HG03575 (cell line): ENCODE data around the gene PLXNA3.

Experiments
- ATAC-seq: cut with Tn5 transposase; IDR thresholded peaks from one replicate; pipeline ENCODE4 v1.9.1; 2021; ENCODE audit not compliant: unreplicated experiment, insufficient number of reproducible peaks, low FRiP score; ENCODE audit errors: extremely low read depth

The PLXNA3 gene

DNA sequence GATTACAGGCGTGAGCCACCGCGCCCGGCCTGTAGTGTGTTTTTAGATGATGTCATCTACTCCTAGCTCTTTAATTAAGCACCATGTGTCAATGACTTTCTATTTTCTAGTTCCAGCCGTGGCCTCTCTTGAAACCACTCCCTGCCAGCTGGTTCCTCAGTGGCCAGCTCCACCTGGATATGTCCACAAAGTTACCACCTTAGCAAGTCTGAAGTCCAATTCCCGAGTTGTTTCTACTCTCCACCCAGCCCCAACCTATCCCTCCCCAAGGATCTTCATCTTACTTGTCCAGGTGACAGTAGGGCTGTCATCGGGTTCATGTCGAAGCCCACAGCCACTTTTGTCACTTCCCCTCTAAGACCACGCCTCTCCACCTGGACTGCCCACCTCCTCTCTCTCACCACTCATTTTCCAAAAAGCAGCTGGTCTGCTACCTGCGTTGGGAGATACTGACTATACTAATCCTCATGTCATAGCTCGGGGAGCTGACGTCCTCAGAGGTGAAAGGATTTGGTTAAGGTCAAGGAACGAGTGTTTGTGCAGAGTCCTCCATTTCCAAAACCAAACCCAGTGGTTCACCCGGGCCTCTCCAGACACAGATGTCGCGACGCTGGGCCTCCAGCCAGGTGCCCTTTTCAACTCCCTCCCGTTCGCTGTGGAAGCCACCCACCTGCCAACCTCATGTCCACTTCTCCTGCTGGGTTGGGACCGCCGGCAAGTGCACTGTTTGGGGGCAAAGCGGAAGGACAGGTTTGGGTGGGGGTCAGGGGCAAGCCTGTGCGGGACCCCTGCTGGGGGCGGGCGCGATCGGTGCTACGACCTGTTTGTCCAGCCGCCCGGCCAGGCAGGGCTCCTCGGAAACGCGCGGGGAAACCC lies 57.2 kb downstream of the PLXNA3 start:
- no peak for ATAC-seq

DNA sequence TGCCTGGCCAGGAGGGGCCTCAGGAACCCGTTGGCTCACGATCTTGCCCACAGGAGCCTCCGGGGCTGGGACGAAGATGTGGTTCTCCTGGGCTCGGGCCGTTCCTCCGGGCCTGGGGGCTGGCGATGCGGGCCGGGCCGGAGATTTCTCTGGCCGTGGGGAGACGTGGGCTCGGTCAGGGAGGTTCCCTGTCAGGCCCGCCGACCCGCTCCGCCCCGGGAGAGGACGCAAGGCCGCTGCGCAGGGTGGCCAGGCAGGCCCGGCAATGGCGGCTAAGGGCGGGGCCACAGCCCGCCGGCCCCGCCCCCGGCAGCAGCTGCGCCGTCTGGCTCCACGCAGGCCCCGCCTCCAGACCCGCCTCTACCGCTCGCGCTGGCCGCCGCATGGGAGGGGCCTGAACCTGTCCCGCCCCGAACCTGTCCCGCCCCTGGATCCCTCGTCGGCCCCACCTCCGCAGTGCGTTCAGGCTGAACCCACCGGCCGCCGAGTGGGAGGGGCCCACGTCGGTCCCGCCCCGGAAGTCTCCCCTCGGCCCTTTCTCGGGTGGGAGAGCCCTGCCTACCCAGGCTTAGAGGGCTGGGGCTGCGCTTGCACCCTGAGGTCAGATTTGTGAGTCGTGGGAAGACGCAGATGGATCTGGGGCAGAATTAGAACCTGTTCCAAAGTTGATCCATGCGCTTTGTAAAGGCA lies 58.0 kb downstream of the PLXNA3 start, which contains the start of gene FAM3A:
Gene FAM3A, minus strand, starts transcription at position 267 of the 690 bp plus-strand sequence. CDS start 460 bp downstream, outside the sequence.
- no peak for ATAC-seq

DNA sequence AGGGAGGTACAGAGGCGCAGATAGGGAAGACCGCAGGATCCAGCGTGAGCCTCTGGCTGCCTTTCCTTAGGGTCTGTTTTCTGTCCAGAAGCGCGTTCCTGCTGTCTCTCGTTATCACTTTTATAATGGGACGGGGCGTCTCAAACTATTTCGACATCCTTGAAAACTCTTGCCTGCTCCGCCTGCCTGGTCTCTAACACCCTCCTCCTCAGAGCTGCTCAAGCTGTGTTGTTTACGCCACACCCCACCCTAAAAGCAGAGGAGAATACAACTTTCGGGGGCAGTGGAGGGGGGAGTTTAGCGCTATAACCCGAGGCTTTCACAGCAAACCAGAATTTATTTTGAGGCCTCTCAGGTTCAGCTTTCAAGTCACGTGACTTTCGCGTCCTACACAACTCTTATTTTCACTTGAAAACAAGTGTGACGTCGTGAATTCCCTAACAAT lies 58.6 kb downstream of the PLXNA3 start:
- ATAC-seq = no peak

DNA sequence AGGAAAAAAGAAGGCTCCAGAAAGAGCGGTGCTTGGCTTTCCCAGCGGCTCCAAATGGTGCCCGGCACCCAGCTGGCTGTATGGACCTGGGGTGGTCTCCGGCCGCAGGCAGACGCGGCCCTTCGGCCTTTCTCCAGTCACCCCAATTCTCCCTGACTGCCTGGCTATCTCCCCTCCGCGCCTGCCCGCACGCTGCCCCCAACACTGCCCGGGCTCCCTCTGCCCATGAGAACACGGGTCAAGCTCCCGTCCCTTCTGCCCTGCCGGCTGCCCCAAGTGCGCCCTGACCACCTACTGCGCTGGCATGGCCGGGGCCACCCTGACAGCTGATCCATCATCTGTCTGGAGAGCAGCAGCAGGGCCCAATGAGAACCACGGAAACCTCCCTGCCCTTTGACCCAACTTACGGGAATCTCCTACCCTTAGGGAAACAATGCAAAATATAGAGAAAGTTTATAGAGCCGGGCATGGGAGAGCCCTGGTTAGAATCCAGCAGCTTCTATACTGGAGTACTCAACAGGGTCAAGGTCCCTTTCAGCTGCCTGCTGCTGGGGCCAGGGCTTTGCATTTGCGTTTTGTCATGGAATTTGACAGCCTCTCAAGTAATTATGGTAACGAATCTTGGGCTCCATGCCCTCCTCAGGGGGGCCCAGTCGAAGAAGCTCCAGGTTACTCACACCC lies 59.2 kb downstream of the PLXNA3 start:
- ATAC-seq = no peak

DNA sequence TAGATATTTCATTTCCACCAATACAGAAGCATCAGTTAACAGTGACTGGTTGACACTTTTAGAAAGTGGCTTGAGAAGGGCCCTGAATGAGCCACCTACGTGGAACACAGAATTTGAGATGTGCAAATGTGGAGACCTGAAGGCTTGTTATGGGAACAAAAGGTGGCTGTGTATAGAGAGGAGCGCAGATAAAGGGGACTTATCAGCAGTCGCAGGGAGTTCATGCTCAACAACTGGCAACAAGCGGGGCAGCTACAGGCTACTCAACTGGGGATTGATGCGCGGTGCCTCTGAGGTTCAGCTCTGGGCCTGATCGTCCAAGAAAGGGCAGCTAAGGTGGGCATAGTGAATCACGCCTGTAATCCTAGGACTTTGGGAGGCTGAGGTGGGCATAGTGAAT lies 61.3 kb downstream of the PLXNA3 start:
- ATAC-seq = no peak

DNA sequence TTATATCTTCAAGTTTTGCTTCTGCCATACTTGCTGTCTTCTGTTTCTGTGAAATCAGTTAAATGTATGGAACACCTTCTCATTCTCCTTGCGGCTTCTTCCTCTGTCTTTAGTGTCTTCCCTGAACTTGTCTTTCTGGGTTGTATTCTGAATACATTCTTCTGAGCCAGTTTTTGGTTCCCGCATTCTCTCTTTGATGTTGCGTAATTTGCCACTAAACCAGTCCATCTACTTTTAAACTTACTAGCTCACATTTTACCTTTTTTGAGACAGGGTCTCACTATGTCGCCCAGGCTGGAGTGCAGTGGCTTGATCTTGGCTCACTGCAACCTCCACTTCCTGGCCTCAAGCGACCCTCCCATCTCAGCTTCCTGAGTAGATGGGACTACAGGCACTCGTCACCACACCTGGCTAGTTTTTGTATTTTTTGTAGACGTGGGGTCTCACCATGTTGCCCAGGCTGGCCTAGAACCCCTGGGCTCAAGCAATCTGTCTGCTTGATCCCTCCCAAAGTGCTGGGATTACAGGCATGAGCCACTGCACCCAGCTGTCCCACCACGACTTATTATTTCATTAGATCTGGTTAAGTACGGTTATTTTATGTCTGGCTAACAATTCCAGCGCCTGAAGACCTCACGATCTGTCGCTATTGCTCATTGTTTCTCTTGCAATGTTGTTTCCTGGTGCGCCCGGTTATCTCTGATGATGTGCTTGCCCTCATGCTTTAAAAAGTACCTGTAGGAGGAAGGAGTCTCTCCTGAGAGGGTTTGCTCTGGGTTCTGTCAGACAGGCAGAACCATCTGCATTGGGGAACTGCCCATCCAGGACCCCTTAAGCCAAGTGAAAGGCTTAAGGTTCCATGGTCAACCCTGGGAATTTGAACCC lies 67.8 kb downstream of the PLXNA3 start:
- ATAC-seq = no peak

DNA sequence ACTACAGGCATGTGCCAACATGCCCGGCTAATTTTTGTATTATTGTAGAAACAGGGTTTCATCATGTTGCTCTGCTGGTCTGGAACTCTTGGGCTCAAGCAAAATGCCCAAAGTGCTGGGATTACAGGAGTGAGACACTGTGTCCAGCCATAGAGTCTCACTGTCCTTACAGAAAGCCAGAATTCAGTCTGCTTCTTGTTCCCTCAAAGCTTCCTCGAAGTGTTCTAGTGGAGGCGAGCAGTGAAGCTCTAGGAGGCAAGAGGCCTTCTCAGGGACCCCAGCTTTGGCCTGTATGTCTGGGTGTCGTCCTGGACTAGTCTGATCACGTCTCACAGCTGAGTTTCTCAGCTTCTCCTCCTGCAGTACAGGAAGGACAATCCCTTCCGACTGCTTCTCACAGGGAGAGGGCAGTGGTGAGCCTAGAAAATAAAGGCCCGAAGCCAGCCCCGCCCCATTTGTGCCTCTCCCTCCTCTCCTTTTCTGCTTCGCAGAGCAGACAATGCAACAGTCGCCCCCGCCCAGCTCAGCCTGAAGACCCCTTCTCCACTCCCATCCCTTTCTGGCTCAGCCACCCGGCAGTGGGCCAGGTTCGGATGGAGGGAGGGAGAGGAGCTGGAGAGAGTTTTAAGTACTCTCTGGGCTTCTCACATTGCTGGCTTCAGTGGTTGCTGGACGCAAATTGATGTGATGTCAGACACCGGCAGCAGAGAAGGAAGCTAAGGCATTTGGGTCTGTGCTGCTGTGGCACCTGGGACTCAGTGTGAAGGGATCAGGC lies 69.0 kb downstream of the PLXNA3 start:
- no peak for ATAC-seq
